WTC11 (cell line): Measurements from ENCODE around the gene EIF4E1B.

Source experiments
- CREM ChIP-seq: sonication (generic); formaldehyde crosslinking; IDR thresholded peaks from 2 replicates; pipeline ENCODE4 v1.8.1; 2022; ENCODE audit warnings: mild to moderate bottlenecking, missing genetic modification reagents, moderate library complexity
- CTCF ChIP-seq: fragments of 200-600 bp; IDR thresholded peaks from 2 replicates; pipeline ENCODE4 v1.8.0; 2022; ENCODE audit warnings: antibody characterized with exemption
- ESRRA ChIP-seq: sonication (generic); formaldehyde crosslinking; IDR thresholded peaks from 2 replicates; pipeline ENCODE4 v1.8.1; 2022; ENCODE audit warnings: mild to moderate bottlenecking, missing genetic modification reagents, borderline replicate concordance
- GABPB1 ChIP-seq: sonication (generic); formaldehyde crosslinking; IDR thresholded peaks from 2 replicates; pipeline ENCODE4 v1.8.1; 2023; ENCODE audit warnings: mild to moderate bottlenecking, missing genetic modification reagents
- JUN ChIP-seq: sonication (generic); formaldehyde crosslinking; IDR thresholded peaks from 2 replicates; pipeline ENCODE4 v1.8.0; 2023; ENCODE audit warnings: mild to moderate bottlenecking, missing genetic modification reagents
- MXD4 ChIP-seq: fragments of 250-450 bp; sonication (Bioruptor Pico); IDR thresholded peaks from 2 replicates; pipeline ENCODE4 v1.8.0; 2021; ENCODE audit warnings: mild to moderate bottlenecking, moderate library complexity, borderline replicate concordance
- USF2 ChIP-seq: sonication (generic); formaldehyde crosslinking; IDR thresholded peaks from 2 replicates; pipeline ENCODE4 v1.8.1; 2023; ENCODE audit warnings: mild to moderate bottlenecking, missing genetic modification reagents, moderate library complexity
- ZNF416 ChIP-seq: fragments of 250-450 bp; sonication (Bioruptor Pico); IDR thresholded peaks from 2 replicates; pipeline ENCODE4 v1.9.0; 2021; ENCODE audit warnings: mild to moderate bottlenecking, inconsistent platforms
- ZNF423 ChIP-seq: fragments of 250-450 bp; sonication (Bioruptor Pico); IDR thresholded peaks from 2 replicates; pipeline ENCODE4 v2.1.2; 2022; ENCODE audit warnings: mild to moderate bottlenecking, moderate library complexity
- TF ChIP-seq, protein P1 (sequence below): sonication (generic); formaldehyde crosslinking; IDR thresholded peaks from 2 replicates; pipeline ENCODE4 v1.8.1; 2022; ENCODE audit warnings: mild to moderate bottlenecking, moderate library complexity, missing genetic modification reagents
- TF ChIP-seq, protein P2 (sequence below): sonication (generic); formaldehyde crosslinking; IDR thresholded peaks from 2 replicates; pipeline ENCODE4 v1.8.0; 2022; ENCODE audit warnings: mild to moderate bottlenecking, missing genetic modification reagents

DNA sequence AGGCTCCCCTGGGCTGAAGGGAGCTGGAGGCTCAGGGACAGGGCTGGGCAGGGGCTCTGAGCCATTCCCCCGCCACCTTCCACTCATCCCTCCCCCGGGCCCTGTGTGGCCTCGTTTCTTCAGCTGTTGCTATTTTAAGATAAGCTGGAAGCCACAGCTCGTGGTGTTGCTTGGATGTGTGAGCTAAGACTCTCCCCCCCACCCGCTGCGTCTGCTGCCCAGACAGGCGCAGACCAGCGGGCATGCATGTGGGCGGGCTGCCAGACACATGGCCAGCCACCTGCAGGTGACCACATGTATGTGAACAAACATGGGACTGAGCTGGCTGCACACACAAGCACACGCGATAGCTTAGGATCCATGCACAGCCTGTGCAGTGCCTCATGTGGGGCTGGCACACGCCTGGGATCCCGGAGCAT lies 8.8 kb upstream of the EIF4E1B start:
- TF ChIP-seq CTCF: no peak
- no peak for TF ChIP-seq MXD4
- TF ChIP-seq GABPB1 (CRISPR knock-in tag): no peak
- TF ChIP-seq, protein P1, sequence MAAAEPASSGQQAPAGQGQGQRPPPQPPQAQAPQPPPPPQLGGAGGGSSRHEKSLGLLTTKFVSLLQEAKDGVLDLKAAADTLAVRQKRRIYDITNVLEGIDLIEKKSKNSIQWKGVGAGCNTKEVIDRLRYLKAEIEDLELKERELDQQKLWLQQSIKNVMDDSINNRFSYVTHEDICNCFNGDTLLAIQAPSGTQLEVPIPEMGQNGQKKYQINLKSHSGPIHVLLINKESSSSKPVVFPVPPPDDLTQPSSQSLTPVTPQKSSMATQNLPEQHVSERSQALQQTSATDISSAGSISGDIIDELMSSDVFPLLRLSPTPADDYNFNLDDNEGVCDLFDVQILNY (CRISPR knock-in tag): no peak
- TF ChIP-seq, protein P2, sequence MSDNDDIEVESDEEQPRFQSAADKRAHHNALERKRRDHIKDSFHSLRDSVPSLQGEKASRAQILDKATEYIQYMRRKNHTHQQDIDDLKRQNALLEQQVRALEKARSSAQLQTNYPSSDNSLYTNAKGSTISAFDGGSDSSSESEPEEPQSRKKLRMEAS (CRISPR knock-in tag): no peak
- no peak for TF ChIP-seq ZNF423
- no peak for TF ChIP-seq ESRRA
- TF ChIP-seq CREM: no peak
- no peak for TF ChIP-seq ZNF416 (CRISPR knock-in tag)
- TF ChIP-seq USF2 (CRISPR knock-in tag): no peak
- no peak for TF ChIP-seq JUN
